ENCODE measurements around the gene UBXN4. TPM values are rescaled to one million over a fixed set of nuclear protein-coding genes. Genes with fewer than 3 reads are reported as not detected.
"Not testable (repeated sequence)": the region's sequence is repeated elsewhere in the genome, so short reads cannot be mapped to it uniquely, and the experiment has no call there.

The UBXN4 gene
- total RNA-seq, 2 donors from 2014 or later, result 81.0 to 81.6 TPM

DNA sequence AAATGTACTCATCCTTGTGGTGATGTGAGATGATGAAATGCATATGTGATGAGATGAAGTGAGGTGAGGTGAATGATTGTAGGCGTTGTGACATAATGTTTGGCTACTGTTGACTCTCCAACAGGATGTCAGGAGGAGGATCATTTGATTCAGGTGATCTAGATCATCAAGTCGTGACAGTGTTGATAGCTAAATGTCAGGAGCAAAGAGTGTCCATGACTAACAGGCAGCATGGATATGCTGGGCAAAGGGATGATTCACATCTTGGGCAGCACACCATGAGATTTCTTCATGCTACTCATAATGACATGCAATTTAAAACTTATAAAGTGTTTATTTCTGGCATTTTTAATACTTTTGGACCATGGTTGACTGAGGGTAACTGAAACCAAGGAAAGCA is 40.2 kb upstream of the UBXN4 start:
- Mint-ChIP-seq H3K4me3 (no peak overlapping the region), H3K27ac (no peak overlapping the region), H3K4me1 (peaks cover 10% of the 10 kb centered on the region), H3K36me3 (ENCODE audit: low read depth) (peaks cover 17% of the 10 kb centered on the region), H3K27me3 (ENCODE audit: insufficient read depth) (no peaks in the 10 kb centered on the region), H3K9me3 (no peaks in the 10 kb centered on the region)
- Histone ChIP-seq H3K4me3 (ENCODE audit: low read length) (no peak overlapping the region), H3K9ac (ENCODE audit: extremely low read depth, low read length, poor library complexity, severe bottlenecking) (no peak overlapping the region), H3K9me3 (ENCODE audit: control insufficient read depth, low read length) (no peaks in the 10 kb centered on the region), H3K36me3 (ENCODE audit: control insufficient read depth, insufficient read depth, low read length) (peaks cover 18% of the 10 kb centered on the region), H3K27me3 (ENCODE audit: control insufficient read depth, insufficient read depth, low read length, poor library complexity, severe bottlenecking) (no peaks in the 10 kb centered on the region), H3K4me1 (ENCODE audit: control insufficient read depth, insufficient read depth, low read length) (peaks cover 4% of the 10 kb centered on the region), H3K27ac (ENCODE audit: low read depth, low read length) (no peak overlapping the region)
- WGBS, 2 experiments (ENCODE audit: insufficient coverage in 1 of 2, insufficient read length in 1 of 2), result 86 to 95% methylated on average over 2 of the region's 2 CpGs
- no peak for DNase-seq
- TF ChIP-seq, protein P1, sequence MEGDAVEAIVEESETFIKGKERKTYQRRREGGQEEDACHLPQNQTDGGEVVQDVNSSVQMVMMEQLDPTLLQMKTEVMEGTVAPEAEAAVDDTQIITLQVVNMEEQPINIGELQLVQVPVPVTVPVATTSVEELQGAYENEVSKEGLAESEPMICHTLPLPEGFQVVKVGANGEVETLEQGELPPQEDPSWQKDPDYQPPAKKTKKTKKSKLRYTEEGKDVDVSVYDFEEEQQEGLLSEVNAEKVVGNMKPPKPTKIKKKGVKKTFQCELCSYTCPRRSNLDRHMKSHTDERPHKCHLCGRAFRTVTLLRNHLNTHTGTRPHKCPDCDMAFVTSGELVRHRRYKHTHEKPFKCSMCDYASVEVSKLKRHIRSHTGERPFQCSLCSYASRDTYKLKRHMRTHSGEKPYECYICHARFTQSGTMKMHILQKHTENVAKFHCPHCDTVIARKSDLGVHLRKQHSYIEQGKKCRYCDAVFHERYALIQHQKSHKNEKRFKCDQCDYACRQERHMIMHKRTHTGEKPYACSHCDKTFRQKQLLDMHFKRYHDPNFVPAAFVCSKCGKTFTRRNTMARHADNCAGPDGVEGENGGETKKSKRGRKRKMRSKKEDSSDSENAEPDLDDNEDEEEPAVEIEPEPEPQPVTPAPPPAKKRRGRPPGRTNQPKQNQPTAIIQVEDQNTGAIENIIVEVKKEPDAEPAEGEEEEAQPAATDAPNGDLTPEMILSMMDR (conservative IDR thresholded peaks at IDR 0.05), result no peak

DNA sequence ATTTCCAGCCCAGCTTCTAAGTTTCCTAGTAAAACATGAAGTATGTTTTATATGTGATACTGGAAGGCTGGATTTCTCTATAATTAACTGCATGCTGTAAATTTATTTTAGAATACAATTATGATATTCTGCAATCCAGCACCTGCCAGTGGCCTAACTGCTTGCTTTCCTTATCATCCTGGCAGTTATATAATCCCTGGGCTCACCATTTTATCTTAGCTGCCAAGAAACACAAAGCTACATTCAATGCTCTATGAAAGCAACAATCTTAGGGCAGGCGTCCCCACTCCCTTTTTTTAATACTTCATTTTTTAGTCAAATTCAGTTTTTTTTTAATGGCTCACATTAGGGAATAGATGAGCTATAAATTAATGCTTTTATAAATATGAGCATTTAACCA is 38.4 kb upstream of the UBXN4 start:
- no peaks in the 10 kb centered on the region for H3K27me3 Mint-ChIP-seq (ENCODE audit: insufficient read depth)
- H3K27ac Mint-ChIP-seq, result no peak overlapping the region
- H3K27ac ChIP-seq (ENCODE audit: low read depth, low read length), result no peak overlapping the region
- H3K4me1 Mint-ChIP-seq, result peaks cover 10% of the 10 kb centered on the region
- H3K9me3 Mint-ChIP-seq, result no peaks in the 10 kb centered on the region
- H3K4me3 ChIP-seq (ENCODE audit: low read length), result no peak overlapping the region
- peaks cover 16% of the 10 kb centered on the region for H3K36me3 Mint-ChIP-seq (ENCODE audit: low read depth)
- TF ChIP-seq, protein P1 (conservative IDR thresholded peaks at IDR 0.05), result no peak
- H3K9ac ChIP-seq (ENCODE audit: extremely low read depth, low read length, poor library complexity, severe bottlenecking), result no peak overlapping the region
- no peak overlapping the region for H3K4me3 Mint-ChIP-seq
- no peaks in the 10 kb centered on the region for H3K9me3 ChIP-seq (ENCODE audit: control insufficient read depth, low read length)
- peaks cover 7% of the 10 kb centered on the region for H3K36me3 ChIP-seq (ENCODE audit: control insufficient read depth, insufficient read depth, low read length)
- H3K4me1 ChIP-seq (ENCODE audit: control insufficient read depth, insufficient read depth, low read length), result peaks cover 4% of the 10 kb centered on the region
- DNase-seq, result no peak
- H3K27me3 ChIP-seq (ENCODE audit: control insufficient read depth, insufficient read depth, low read length, poor library complexity, severe bottlenecking), result no peaks in the 10 kb centered on the region
- 86% methylated on average over 1 of the region's 1 CpG; no CpG with 5 or more reads in 1 of the 2 experiments for WGBS, 2 experiments (ENCODE audit: insufficient coverage in 1 of 2, insufficient read length in 1 of 2)

- not testable (repeated sequence) for H3K4me3 Mint-ChIP-seq; H3K4me3 ChIP-seq (ENCODE audit: low read length); H3K27me3 Mint-ChIP-seq (ENCODE audit: insufficient read depth); H3K9me3 Mint-ChIP-seq; H3K9ac ChIP-seq (ENCODE audit: extremely low read depth, low read length, poor library complexity, severe bottlenecking); H3K36me3 ChIP-seq (ENCODE audit: control insufficient read depth, insufficient read depth, low read length); H3K9me3 ChIP-seq (ENCODE audit: control insufficient read depth, low read length); DNase-seq; H3K27ac ChIP-seq (ENCODE audit: low read depth, low read length); H3K4me1 Mint-ChIP-seq; H3K27ac Mint-ChIP-seq; H3K4me1 ChIP-seq (ENCODE audit: control insufficient read depth, insufficient read depth, low read length); H3K27me3 ChIP-seq (ENCODE audit: control insufficient read depth, insufficient read depth, low read length, poor library complexity, severe bottlenecking)
- H3K36me3 Mint-ChIP-seq (ENCODE audit: low read depth), result peaks cover 16% of the 10 kb centered on the region
- WGBS, 2 experiments (ENCODE audit: insufficient coverage in 1 of 2, insufficient read length in 1 of 2), result 95 to 100% methylated on average over 4 to 5 of the region's 5 CpGs
Measured at GRCh38 chr2:135704075-135704474, 37.6 kb upstream of the UBXN4 start.

- Histone ChIP-seq H3K27me3 (ENCODE audit: control insufficient read depth, insufficient read depth, low read length, poor library complexity, severe bottlenecking) (no peaks in the 10 kb centered on the region), H3K27ac (ENCODE audit: low read depth, low read length) (no peak overlapping the region), H3K4me1 (ENCODE audit: control insufficient read depth, insufficient read depth, low read length) (no peaks in the 10 kb centered on the region), H3K4me3 (ENCODE audit: low read length) (no peak overlapping the region), H3K9ac (ENCODE audit: extremely low read depth, low read length, poor library complexity, severe bottlenecking) (no peak overlapping the region), H3K36me3 (ENCODE audit: control insufficient read depth, insufficient read depth, low read length) (peaks cover 28% of the 10 kb centered on the region), H3K9me3 (ENCODE audit: control insufficient read depth, low read length) (no peaks in the 10 kb centered on the region)
- H3K4me3 Mint-ChIP-seq, result no peak overlapping the region
- H3K9me3 Mint-ChIP-seq, result no peaks in the 10 kb centered on the region
- DNase-seq, result no peak
- peaks cover 26% of the 10 kb centered on the region for H3K36me3 Mint-ChIP-seq (ENCODE audit: low read depth)
- no peak overlapping the region for H3K27ac Mint-ChIP-seq
- no peaks in the 10 kb centered on the region for H3K4me1 Mint-ChIP-seq
- WGBS, 2 experiments (ENCODE audit: insufficient coverage in 1 of 2, insufficient read length in 1 of 2), result 97 to 100% methylated on average over 3 to 4 of the region's 4 CpGs
- TF ChIP-seq, protein P1 (conservative IDR thresholded peaks at IDR 0.05), result no peak
- no peaks in the 10 kb centered on the region for H3K27me3 Mint-ChIP-seq (ENCODE audit: insufficient read depth)
Measured at GRCh38 chr2:135708159-135708558, 33.5 kb upstream of the UBXN4 start.
